Mesendoderm (in vitro differentiated cells): ENCODE data around the gene GPRC5B.

Experiments used
- DNase-seq: peaks from one replicate; pipeline ENCODE4 v3.0.0; 2013
- H2AK5ac ChIP-seq: 2 replicates; pipeline ENCODE4 v1.6.1; 2013; ENCODE audit warnings: low read length, inconsistent platforms
- H2BK120ac ChIP-seq: 2 replicates; pipeline ENCODE4 v1.6.1; 2013; ENCODE audit warnings: low read depth, mild to moderate bottlenecking, low read length, moderate library complexity, mixed read lengths
- H2BK15ac ChIP-seq: replicated peaks from 2 replicates; pipeline ENCODE4 v1.6.1; 2013; ENCODE audit warnings: low read depth, mild to moderate bottlenecking, moderate library complexity
- H2BK5ac ChIP-seq: 2 replicates; pipeline ENCODE4 v1.6.1; 2013; ENCODE audit warnings: low read length, inconsistent platforms
- H3K18ac ChIP-seq: 2 replicates; pipeline ENCODE4 v1.6.1; 2013; ENCODE audit warnings: mild to moderate bottlenecking, low read length, mixed read lengths
- H3K23ac ChIP-seq: one replicate; pipeline ENCODE4 v1.6.1; 2013; ENCODE audit warnings: low read length
- H3K27ac ChIP-seq: 2 replicates; pipeline ENCODE4 v1.5.1; 2013; ENCODE audit warnings: low read depth, mild to moderate bottlenecking, inconsistent platforms, low read length, moderate library complexity
- H3K27me3 ChIP-seq: 2 replicates; pipeline ENCODE4 v1.6.1; 2013; ENCODE audit warnings: low read length, control low read depth, mild to moderate bottlenecking, inconsistent platforms; ENCODE audit not compliant: insufficient read depth, poor library complexity
- H3K36me3 ChIP-seq: 2 replicates; pipeline ENCODE4 v1.6.1; 2013; ENCODE audit warnings: low read length, inconsistent platforms; ENCODE audit not compliant: control insufficient read depth, insufficient read depth
- H3K4ac ChIP-seq: one replicate; pipeline ENCODE4 v1.6.1; 2013; ENCODE audit warnings: low read depth, mild to moderate bottlenecking, low read length, moderate library complexity
- H3K4me1 ChIP-seq: 2 replicates; pipeline ENCODE4 v1.6.1; 2013; ENCODE audit warnings: low read depth, low read length, inconsistent platforms; ENCODE audit not compliant: control insufficient read depth
- H3K4me2 ChIP-seq: 2 replicates; pipeline ENCODE4 v1.6.1; 2013; ENCODE audit warnings: low read length
- H3K4me3 ChIP-seq: 2 replicates; pipeline ENCODE4 v1.5.1; 2013; ENCODE audit warnings: mild to moderate bottlenecking, low read length
- H3K56ac ChIP-seq: one replicate; pipeline ENCODE4 v1.6.1; 2013; ENCODE audit warnings: low read length
- H3K79me1 ChIP-seq: 2 replicates; pipeline ENCODE4 v1.6.1; 2013; ENCODE audit warnings: low read length, inconsistent platforms
- H3K79me2 ChIP-seq: 2 replicates; pipeline ENCODE4 v1.6.1; 2013; ENCODE audit warnings: mild to moderate bottlenecking, low read length; ENCODE audit not compliant: control insufficient read depth, insufficient read depth
- H3K9ac ChIP-seq: 2 replicates; pipeline ENCODE4 v1.6.1; 2013; ENCODE audit warnings: low read length, inconsistent platforms
- H4K5ac ChIP-seq: one replicate; pipeline ENCODE4 v1.6.1; 2013; ENCODE audit warnings: low read length
- H4K8ac ChIP-seq: one replicate; pipeline ENCODE4 v1.6.1; 2013; ENCODE audit warnings: low read depth, mild to moderate bottlenecking, control low read depth, low read length, moderate library complexity
- WGBS: extraction: QIAGEN DNeasy Blood & Tissue Kit; methylation state at CpG from one replicate; pipeline ENCODE4 v1.1.7; 2013; ENCODE audit warnings: low lambda C conversion rate, missing lambda C conversion rate; ENCODE audit not compliant: insufficient coverage; ENCODE audit errors: extremely low coverage; 5-methylcytosine and 5-hydroxymethylcytosine counted together

Gene GPRC5B

GRCh38 chr16:19901164-19901563, 16.5 kb upstream of the GPRC5B start:
- H3K4me1 ChIP-seq, result no peaks in the 10 kb centered on the region
- no peak overlapping the region for H2BK15ac ChIP-seq
- H3K27me3 ChIP-seq, result no peaks in the 10 kb centered on the region
- H3K18ac ChIP-seq, result no peak overlapping the region
- no peak overlapping the region for H3K4me3 ChIP-seq
- no peak overlapping the region for H2BK5ac ChIP-seq
- no peaks in the 10 kb centered on the region for H3K79me1 ChIP-seq
- no peak overlapping the region for H4K5ac ChIP-seq
- no peaks in the 10 kb centered on the region for H3K36me3 ChIP-seq
- no peak overlapping the region for H3K27ac ChIP-seq
- DNase-seq, result no peak
- no peak overlapping the region for H3K9ac ChIP-seq
- no peak overlapping the region for H2AK5ac ChIP-seq
- no peaks in the 10 kb centered on the region for H3K79me2 ChIP-seq
- no peak overlapping the region for H3K4ac ChIP-seq
- H4K8ac ChIP-seq, result no peak overlapping the region
- no peak overlapping the region for H3K4me2 ChIP-seq
- no peak overlapping the region for H3K56ac ChIP-seq
- H3K23ac ChIP-seq, result no peak overlapping the region
- no CpG with 5 or more reads among the region's 7 CpGs for WGBS
- no peak overlapping the region for H2BK120ac ChIP-seq

GRCh38 chr16:19899605-19899955, 14.9 kb upstream of the GPRC5B start:
- Histone ChIP-seq H2BK5ac (no peak overlapping the region), H3K4me3 (no peak overlapping the region), H3K56ac (no peak overlapping the region), H3K18ac (no peak overlapping the region), H2BK120ac (no peak overlapping the region), H3K9ac (no peak overlapping the region), H3K36me3 (no peaks in the 10 kb centered on the region), H4K5ac (no peak overlapping the region), H3K79me2 (no peaks in the 10 kb centered on the region), H2BK15ac (no peak overlapping the region), H3K27ac (no peak overlapping the region), H3K4me1 (no peaks in the 10 kb centered on the region), H3K23ac (no peak overlapping the region), H3K4me2 (no peak overlapping the region), H3K4ac (no peak overlapping the region), H3K79me1 (no peaks in the 10 kb centered on the region), H3K27me3 (no peaks in the 10 kb centered on the region), H2AK5ac (no peak overlapping the region), H4K8ac (no peak overlapping the region)
- no peak for DNase-seq
- WGBS, result no CpG with 5 or more reads among the region's 5 CpGs

GRCh38 chr16:19898924-19899604, 14.4 kb upstream of the GPRC5B start:
- Histone ChIP-seq H3K79me2 (no peaks in the 10 kb centered on the region), H3K56ac (peak overlapping the region; percentile 58), H3K27me3 (no peaks in the 10 kb centered on the region), H4K8ac (no peak overlapping the region), H4K5ac (no peak overlapping the region), H3K79me1 (no peaks in the 10 kb centered on the region), H2BK5ac (no peak overlapping the region), H3K4me3 (no peak overlapping the region), H3K4me1 (no peaks in the 10 kb centered on the region), H3K23ac (no peak overlapping the region), H3K9ac (peak overlapping the region; percentile 30), H2BK15ac (no peak overlapping the region), H3K36me3 (no peaks in the 10 kb centered on the region), H2AK5ac (no peak overlapping the region), H3K4me2 (no peak overlapping the region), H3K18ac (no peak overlapping the region), H2BK120ac (no peak overlapping the region), H3K27ac (no peak overlapping the region), H3K4ac (no peak overlapping the region)
- peak; percentile 79 for DNase-seq
- no CpG with 5 or more reads among the region's 13 CpGs for WGBS

- Histone ChIP-seq H2AK5ac (no peak overlapping the region), H3K56ac (no peak overlapping the region), H3K4me3 (no peak overlapping the region), H3K27me3 (no peaks in the 10 kb centered on the region), H2BK5ac (no peak overlapping the region), H4K8ac (no peak overlapping the region), H3K27ac (no peak overlapping the region), H2BK120ac (no peak overlapping the region), H3K79me2 (no peaks in the 10 kb centered on the region), H3K23ac (no peak overlapping the region), H3K36me3 (no peaks in the 10 kb centered on the region), H4K5ac (no peak overlapping the region), H3K9ac (no peak overlapping the region), H2BK15ac (no peak overlapping the region), H3K79me1 (no peaks in the 10 kb centered on the region), H3K4me2 (no peak overlapping the region), H3K18ac (no peak overlapping the region), H3K4ac (no peak overlapping the region), H3K4me1 (no peaks in the 10 kb centered on the region)
- WGBS, result no CpG with 5 or more reads among the region's 5 CpGs
- no peak for DNase-seq
Observed at GRCh38 chr16:19898166-19898565, 13.5 kb upstream of the GPRC5B start.

GRCh38 chr16:19896951-19897350, 12.3 kb upstream of the GPRC5B start:
- Histone ChIP-seq H3K36me3 (no peaks in the 10 kb centered on the region), H3K27me3 (no peaks in the 10 kb centered on the region), H4K5ac (no peak overlapping the region), H3K4me1 (no peaks in the 10 kb centered on the region), H4K8ac (no peak overlapping the region), H2BK15ac (no peak overlapping the region), H3K27ac (no peak overlapping the region), H3K4ac (no peak overlapping the region), H3K18ac (no peak overlapping the region), H3K23ac (no peak overlapping the region), H3K79me1 (no peaks in the 10 kb centered on the region), H3K79me2 (no peaks in the 10 kb centered on the region), H3K4me3 (no peak overlapping the region), H3K4me2 (no peak overlapping the region), H2BK5ac (no peak overlapping the region), H3K9ac (no peak overlapping the region), H3K56ac (no peak overlapping the region), H2AK5ac (no peak overlapping the region), H2BK120ac (no peak overlapping the region)
- no CpG with 5 or more reads among the region's 5 CpGs for WGBS
- no peak for DNase-seq

- Histone ChIP-seq H4K5ac (no peak overlapping the region), H3K4me1 (no peaks in the 10 kb centered on the region), H3K27me3 (no peaks in the 10 kb centered on the region), H3K56ac (no peak overlapping the region), H3K9ac (no peak overlapping the region), H3K4ac (no peak overlapping the region), H2AK5ac (no peak overlapping the region), H2BK15ac (no peak overlapping the region), H3K36me3 (no peaks in the 10 kb centered on the region), H3K23ac (no peak overlapping the region), H2BK5ac (no peak overlapping the region), H3K79me1 (no peaks in the 10 kb centered on the region), H3K79me2 (no peaks in the 10 kb centered on the region), H3K27ac (no peak overlapping the region), H4K8ac (no peak overlapping the region), H3K4me3 (no peak overlapping the region), H3K18ac (no peak overlapping the region), H2BK120ac (no peak overlapping the region), H3K4me2 (no peak overlapping the region)
- DNase-seq, result no peak
- WGBS, result no CpG with 5 or more reads among the region's 7 CpGs
Observed at GRCh38 chr16:19894586-19894985, 9.9 kb upstream of the GPRC5B start.
